Measurements from ENCODE around the gene FOXP4. TPM values are rescaled to one million over a fixed set of nuclear protein-coding genes. Genes with fewer than 3 reads are reported as not detected.

The FOXP4 gene
- total RNA-seq, 4 donors from 2014 or later, result 10.8 to 30.7 (median 17.7) TPM

DNA sequence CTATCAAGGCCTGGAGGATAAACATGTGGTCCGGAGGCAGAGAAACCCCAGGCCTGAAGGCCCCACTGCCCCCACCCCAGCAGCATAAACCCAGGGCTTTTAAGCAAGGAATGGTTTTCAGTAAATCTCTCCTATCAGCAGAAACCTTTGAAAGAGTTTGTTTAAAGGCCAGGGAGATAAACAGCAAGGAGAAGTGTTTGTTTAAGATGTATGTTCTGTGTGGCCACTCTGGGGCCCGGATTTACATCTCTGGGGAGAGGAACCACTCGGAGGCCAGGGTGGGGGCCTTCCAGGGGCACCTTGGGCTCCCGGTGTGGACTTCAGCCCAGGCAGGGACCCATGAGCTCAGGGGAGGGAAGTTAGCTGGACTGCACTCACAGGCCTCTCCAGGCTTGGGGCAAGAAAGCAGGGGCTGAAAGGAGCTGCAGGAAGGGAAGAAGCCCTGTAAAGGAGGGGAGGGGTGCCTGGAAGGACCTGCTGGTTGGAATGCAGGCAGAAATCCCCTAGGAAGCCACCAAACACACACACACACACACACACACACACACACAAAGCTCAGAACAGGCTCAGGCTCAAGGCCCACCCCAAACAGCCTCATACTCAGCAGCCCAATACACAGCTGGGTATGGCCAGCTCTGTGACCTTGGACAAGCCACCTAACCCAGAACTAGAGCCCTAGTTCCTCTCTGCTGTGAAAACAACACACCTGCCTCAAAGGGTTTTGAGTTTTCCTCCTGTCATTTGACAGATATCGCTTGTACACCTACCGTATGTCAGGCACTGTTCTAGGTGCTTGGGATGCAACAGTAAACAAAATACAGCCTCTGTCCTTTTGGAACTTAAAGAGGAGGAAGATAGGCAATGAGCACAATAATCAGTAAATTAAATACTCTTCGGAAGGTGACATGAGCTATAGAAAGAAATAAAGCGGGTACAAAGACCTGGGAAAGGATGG, 26.2 kb upstream of the FOXP4 start:
- Histone ChIP-seq H3K9me3 (no peaks in the 10 kb centered on the region), H3K27ac (replicated peaks in 1 of 4) (no peak overlapping the region), H3K4me3 (no peak overlapping the region), H3K36me3 (no peaks in the 10 kb centered on the region), H3K27me3 (peaks cover 0 to 45% (median 0%) of the 10 kb centered on the region in 4 donors), H3K4me1 (no peaks in the 10 kb centered on the region)
- intact Hi-C loops (cut with DNase I), result no loop called here
- 73% methylated on average over 8 of the region's 8 CpGs for WGBS
- DNase-seq (ENCODE audit: extremely low spot score), result no peak
- TF ChIP-seq, protein P1, sequence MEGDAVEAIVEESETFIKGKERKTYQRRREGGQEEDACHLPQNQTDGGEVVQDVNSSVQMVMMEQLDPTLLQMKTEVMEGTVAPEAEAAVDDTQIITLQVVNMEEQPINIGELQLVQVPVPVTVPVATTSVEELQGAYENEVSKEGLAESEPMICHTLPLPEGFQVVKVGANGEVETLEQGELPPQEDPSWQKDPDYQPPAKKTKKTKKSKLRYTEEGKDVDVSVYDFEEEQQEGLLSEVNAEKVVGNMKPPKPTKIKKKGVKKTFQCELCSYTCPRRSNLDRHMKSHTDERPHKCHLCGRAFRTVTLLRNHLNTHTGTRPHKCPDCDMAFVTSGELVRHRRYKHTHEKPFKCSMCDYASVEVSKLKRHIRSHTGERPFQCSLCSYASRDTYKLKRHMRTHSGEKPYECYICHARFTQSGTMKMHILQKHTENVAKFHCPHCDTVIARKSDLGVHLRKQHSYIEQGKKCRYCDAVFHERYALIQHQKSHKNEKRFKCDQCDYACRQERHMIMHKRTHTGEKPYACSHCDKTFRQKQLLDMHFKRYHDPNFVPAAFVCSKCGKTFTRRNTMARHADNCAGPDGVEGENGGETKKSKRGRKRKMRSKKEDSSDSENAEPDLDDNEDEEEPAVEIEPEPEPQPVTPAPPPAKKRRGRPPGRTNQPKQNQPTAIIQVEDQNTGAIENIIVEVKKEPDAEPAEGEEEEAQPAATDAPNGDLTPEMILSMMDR (IDR thresholded peaks at IDR 0.05), result no peak
- TF ChIP-seq POLR2A (IDR thresholded peaks at IDR 0.05; ENCODE audit: low read depth) (no peak), POLR2AphosphoS5 (IDR thresholded peaks at IDR 0.05) (no peak), EP300 (IDR thresholded peaks at IDR 0.05) (no peak)

DNA sequence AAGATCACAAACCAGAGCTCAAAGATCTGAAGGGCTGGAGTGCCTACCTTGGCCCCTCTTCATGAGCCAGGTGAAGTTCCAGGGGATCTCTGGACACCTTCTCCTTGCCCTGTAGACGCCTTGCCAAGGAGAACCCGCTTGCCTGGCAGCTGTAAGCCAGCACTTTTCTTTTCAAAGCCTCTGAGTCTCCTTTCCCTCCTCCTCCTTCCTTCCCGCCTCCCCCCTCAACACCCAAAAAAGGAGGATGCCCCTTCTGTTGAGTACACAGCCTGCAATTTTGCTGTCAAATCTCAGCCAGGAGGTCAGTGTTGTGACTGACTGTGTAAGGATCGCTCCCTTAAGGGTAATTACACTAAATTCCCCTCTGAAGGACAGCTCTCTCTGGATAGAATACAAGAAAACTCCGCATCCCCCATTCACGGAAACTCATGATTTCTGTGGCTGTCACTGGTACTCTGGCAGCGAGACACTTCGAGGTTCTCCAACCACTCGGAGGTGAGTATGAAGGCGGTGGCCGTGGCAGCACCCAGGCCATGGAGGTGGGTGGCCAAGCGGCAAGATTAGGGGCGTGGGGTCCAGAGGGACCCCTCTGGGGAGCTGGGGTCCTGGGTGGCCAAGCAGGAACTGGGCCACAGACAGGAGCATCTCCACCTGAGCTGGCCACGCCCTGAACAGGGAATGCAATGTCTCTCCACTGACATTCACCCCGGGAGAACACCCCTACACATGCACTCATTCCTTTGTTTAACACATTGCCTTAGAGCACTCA, 23.2 kb upstream of the FOXP4 start:
- intact Hi-C loops (cut with DNase I), result no loop called here

DNA sequence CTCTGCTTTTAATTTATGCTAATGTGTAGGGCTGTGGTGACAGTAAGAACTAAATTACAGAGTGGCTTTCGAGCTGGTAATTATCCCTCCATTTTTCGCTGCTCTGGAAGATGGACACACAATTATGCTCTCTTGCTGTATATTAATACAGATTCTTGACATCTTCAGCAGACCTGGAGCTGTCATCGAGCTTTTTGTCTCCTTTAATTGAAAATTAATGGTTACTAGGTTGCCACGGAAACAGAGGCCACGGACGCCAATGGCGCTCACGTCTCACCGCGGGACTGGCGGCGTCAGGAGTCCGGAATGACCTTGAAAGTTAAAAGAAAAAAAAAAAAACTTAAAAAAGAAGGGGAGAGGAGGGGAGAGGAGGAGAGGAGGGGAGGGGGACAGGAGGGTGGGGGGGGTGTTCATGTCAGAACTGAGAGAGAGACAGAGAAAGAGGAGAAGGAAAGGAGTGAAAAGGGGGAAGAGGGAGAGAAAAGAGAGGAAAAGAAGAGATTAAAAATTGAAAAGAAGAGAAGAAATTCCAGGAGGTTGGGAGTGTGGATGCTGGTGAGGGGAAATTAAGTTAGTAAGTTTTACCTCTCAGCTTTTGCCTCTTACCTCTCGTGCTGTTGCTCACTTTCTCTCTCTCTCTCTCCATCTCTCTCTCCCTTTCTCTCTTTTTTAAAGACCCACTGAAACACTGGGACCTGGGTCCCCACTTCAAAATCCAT, 22.1 kb upstream of the FOXP4 start:
- Histone ChIP-seq H3K9me3 (no peaks in the 10 kb centered on the region), H3K36me3 (no peaks in the 10 kb centered on the region), H3K4me3 (no peak overlapping the region), H3K4me1 (peaks cover 3 to 11% (median 9%) of the 10 kb centered on the region in 4 donors), H3K27me3 (peaks cover 0 to 74% (median 0%) of the 10 kb centered on the region in 4 donors), H3K27ac (replicated peaks in 1 of 4) (no peak overlapping the region)
- intact Hi-C loops (cut with DNase I), result no loop called here
- no peak for DNase-seq (ENCODE audit: extremely low spot score)
- 55% methylated on average over 14 of the region's 14 CpGs for WGBS
- TF ChIP-seq POLR2AphosphoS5 (IDR thresholded peaks at IDR 0.05) (no peak), EP300 (IDR thresholded peaks at IDR 0.05) (no peak), POLR2A (IDR thresholded peaks at IDR 0.05; ENCODE audit: low read depth) (no peak)
- TF ChIP-seq, protein P1 (IDR thresholded peaks at IDR 0.05), result no peak

More for the DNA sequence above, 23.2 kb upstream of the FOXP4 start:
- no peaks in the 10 kb centered on the region for H3K9me3 ChIP-seq
- peaks cover 0 to 5% (median 4%) of the 10 kb centered on the region in 4 donors for H3K4me1 ChIP-seq
- H3K27me3 ChIP-seq, result peaks cover 0 to 63% (median 0%) of the 10 kb centered on the region in 4 donors
- TF ChIP-seq, protein P1 (IDR thresholded peaks at IDR 0.05), result no peak
- no peak for TF ChIP-seq POLR2A (IDR thresholded peaks at IDR 0.05; ENCODE audit: low read depth)
- no peak for TF ChIP-seq EP300 (IDR thresholded peaks at IDR 0.05)
- no peak for TF ChIP-seq POLR2AphosphoS5 (IDR thresholded peaks at IDR 0.05)
- 84% methylated on average over 14 of the region's 15 CpGs for WGBS
- no peaks in the 10 kb centered on the region for H3K36me3 ChIP-seq
- no peak overlapping the region for H3K4me3 ChIP-seq
- no peak for DNase-seq (ENCODE audit: extremely low spot score)
- no peak overlapping the region for H3K27ac ChIP-seq (replicated peaks in 1 of 4)

DNA sequence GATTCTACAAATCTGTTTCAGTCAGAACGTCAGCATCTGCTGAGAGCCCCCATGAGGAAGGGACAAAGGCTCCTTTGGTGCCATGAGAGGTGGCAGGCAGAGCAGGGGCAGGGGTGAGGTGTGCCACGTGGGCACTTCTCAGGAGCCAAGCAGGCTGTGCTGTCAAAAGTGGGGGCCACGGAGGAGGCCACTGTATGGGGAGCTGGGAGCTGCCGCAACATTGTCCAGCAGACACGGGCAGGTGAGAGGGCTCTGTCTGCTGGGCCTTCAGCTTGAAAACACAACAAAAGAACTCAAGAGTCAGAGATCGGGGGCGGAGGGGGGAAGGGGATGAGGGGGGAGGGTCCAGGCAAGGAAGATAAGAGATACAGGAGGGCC, 21.6 kb upstream of the FOXP4 start:
- Histone ChIP-seq H3K36me3 (no peaks in the 10 kb centered on the region), H3K4me1 (peaks cover 3 to 11% (median 9%) of the 10 kb centered on the region in 4 donors), H3K27me3 (peaks cover 0 to 80% (median 0%) of the 10 kb centered on the region in 4 donors), H3K4me3 (no peak overlapping the region), H3K9me3 (no peaks in the 10 kb centered on the region), H3K27ac (replicated peaks in 1 of 4) (no peak overlapping the region)
- DNase-seq (ENCODE audit: extremely low spot score), result no peak
- intact Hi-C loops (cut with DNase I), result no loop called here
- no peak for TF ChIP-seq POLR2A (IDR thresholded peaks at IDR 0.05; ENCODE audit: low read depth)
- no peak for TF ChIP-seq EP300 (IDR thresholded peaks at IDR 0.05)
- TF ChIP-seq, protein P1 (IDR thresholded peaks at IDR 0.05), result no peak
- TF ChIP-seq POLR2AphosphoS5 (IDR thresholded peaks at IDR 0.05), result no peak
- WGBS, result 58% methylated on average over 7 of the region's 7 CpGs
